Measurements from ENCODE around the gene ASTL.

GRCh38 chr2:96111257-96111640 is 27.1 kb downstream of the ASTL start:
- TF ChIP-seq CTCF (IDR thresholded peaks at IDR 0.05) (no peak), TP53 (CRISPR knock-in tag; IDR thresholded peaks at IDR 0.05) (no peak), FOXP4 (CRISPR knock-in tag; IDR thresholded peaks at IDR 0.05) (no peak), JAZF1 (CRISPR knock-in tag; IDR thresholded peaks at IDR 0.05) (no peak), EMX1 (CRISPR knock-in tag; IDR thresholded peaks at IDR 0.05) (no peak), E2F4 (CRISPR knock-in tag; IDR thresholded peaks at IDR 0.05; ENCODE audit: borderline replicate concordance, low read depth) (no peak), ATF2 (CRISPR knock-in tag; IDR thresholded peaks at IDR 0.05; ENCODE audit: borderline replicate concordance, low read depth) (no peak), NR2C2 (CRISPR knock-in tag; IDR thresholded peaks at IDR 0.05) (no peak), ETV6 (CRISPR knock-in tag; IDR thresholded peaks at IDR 0.05) (no peak), NR1H2 (CRISPR knock-in tag; IDR thresholded peaks at IDR 0.05) (no peak), ESRRA (CRISPR knock-in tag; IDR thresholded peaks at IDR 0.05; ENCODE audit: borderline replicate concordance) (no peak)
